Stimulated activated CD4-positive, alpha-beta T cell treated with anti-CD3 and anti-CD28 coated beads, Interleukin-4, amount 100 ng/mL, for 1 hour (primary cell): ENCODE results near the gene NBEA.

Source experiments
- DNase-seq: peaks from one replicate; pipeline ENCODE4 v3.0.0-alpha.2; 2020

The NBEA gene

DNA sequence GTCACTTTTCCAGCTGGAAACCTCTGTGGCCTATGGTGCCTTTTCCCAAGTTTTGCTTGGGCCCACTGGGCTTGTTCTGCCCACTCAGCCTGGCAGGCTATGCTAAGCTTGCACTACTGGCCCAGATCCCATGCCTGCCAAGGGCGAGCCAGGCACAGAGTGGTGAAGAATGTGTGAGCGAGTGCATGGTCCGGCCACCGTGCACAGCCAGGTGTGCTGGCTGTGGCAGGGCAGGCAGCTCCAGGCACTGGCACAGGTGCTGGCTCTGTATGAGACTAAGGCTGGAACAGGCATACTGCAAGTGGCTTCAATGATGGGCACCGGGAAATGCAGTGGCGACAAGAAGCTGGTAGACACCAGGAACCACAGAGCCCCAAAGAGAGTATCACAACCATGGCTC, 584.5 kb downstream of the NBEA start:
- no peak for DNase-seq

GRCh38 chr13:35527451-35527850, 585.4 kb downstream of the NBEA start:
- no peak for DNase-seq

DNA sequence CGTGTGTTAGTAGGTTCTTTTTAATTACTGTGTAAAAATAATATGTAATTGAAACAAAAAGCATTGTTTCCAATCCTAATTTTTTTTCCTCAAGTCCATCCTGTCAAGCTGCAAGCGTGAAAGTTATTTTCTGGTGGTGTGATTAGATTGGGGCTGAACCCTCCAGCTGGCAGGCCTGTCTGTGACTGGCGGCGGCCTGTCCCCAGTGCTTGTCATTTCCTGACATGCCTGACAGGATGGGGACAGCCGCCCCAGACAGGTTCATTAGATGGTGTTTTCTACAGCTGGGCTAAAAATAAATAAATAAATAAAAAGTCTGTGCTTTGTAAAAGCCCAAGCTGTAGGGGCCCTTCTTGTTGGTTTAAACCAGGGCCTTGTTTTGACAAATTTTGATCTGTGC, 588.1 kb downstream of the NBEA start:
- DNase-seq = no peak

- no peak for DNase-seq
Measured at GRCh38 chr13:35530581-35530980, 588.5 kb downstream of the NBEA start.

- DNase-seq = no peak
Measured at GRCh38 chr13:35531526-35531925, 589.5 kb downstream of the NBEA start.

GRCh38 chr13:35534343-35534742, 592.3 kb downstream of the NBEA start:
- no peak for DNase-seq

DNA sequence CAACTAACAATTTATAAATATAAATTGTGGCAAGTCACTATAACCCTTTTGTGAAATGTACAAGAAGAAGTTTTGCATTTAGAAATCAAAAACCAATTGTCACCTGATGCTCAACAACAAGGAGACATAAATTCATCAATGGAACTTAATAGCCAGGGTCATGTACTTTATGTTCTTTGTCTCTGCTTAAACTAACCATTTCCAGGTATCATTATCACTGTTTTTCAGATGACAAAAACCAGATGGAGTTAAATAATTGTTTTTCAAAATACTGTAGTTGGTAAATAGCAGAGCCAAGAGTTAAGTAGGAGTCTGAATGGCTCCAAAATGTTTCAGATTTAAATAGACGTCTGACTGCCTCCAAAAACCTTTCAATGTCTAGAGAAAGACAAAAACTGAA, 606.7 kb downstream of the NBEA start:
- no peak for DNase-seq

GRCh38 chr13:35549481-35549880, 607.4 kb downstream of the NBEA start:
- no peak for DNase-seq

DNA sequence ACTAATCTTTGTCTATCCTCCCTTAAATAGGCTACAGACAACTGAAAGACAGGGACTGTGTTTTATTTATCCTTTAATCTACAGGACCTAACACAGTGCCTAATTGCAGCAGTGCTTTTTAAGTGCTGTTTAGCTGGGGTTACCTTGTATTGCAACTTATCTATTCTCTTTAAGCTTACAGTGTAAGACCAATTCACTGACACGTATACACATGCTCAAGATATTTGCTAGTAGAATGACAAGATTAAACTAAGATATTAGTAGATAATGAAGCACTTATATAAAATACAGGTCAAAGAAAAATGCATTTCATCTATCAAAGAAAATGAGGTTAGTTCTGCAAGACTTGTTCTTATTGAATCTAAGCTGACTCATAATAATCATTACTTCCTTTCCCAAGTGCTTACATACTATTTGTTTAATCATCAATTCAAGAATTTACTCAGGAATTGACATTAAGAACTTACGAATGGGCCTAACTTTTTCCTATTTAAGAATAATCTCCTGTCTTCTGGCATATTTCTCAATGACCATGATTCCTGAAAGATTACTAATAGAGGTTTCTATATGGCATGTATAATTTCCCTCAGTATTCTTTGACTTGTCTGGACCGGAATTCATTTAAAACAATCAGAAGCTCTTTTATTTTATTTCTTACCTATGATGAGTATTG, 610.2 kb downstream of the NBEA start:
- no peak for DNase-seq

- no peak for DNase-seq
Measured at GRCh38 chr13:35554972-35555623, 613.0 kb downstream of the NBEA start.

DNA sequence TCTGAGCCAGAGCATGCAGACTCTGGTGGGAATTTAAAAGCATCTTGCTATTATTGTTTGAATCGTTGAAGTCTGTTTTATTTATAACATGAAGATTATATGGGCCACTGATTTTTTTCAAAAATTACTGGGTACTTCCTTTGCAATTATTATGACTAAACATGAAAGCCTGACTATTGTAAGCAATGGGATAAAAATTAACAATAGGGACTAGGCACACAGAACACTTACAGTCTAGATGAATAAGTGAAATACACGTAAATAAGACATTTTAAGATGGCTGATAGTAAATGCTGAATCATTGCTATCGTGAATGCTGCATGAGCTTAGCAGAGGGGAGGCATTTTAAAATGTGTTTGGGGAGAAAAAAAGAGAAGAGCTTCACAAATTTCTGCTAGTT, 615.4 kb downstream of the NBEA start:
- DNase-seq = no peak

- no peak for DNase-seq
Measured at GRCh38 chr13:35561540-35561939, 619.5 kb downstream of the NBEA start.

DNA sequence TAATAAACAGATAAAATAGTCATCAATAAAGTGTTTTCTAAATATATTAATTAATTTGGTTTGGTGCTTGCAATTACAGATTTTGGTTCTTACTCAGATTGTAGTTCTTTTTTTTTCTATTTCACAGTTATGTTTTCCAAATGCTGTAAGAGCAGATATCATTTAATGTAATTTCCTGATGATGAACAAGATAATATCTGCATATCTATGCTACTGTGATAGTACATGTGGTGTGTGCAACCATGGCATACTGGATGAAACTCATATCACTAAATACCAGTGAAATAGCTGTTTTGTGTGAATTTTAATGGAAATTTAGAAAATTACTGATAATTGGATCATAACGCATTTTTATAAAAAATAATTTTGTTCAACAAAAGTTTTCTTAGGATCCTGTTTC, 623.2 kb downstream of the NBEA start:
- DNase-seq = no peak

GRCh38 chr13:35566340-35566739, 624.3 kb downstream of the NBEA start:
- DNase-seq = no peak

DNA sequence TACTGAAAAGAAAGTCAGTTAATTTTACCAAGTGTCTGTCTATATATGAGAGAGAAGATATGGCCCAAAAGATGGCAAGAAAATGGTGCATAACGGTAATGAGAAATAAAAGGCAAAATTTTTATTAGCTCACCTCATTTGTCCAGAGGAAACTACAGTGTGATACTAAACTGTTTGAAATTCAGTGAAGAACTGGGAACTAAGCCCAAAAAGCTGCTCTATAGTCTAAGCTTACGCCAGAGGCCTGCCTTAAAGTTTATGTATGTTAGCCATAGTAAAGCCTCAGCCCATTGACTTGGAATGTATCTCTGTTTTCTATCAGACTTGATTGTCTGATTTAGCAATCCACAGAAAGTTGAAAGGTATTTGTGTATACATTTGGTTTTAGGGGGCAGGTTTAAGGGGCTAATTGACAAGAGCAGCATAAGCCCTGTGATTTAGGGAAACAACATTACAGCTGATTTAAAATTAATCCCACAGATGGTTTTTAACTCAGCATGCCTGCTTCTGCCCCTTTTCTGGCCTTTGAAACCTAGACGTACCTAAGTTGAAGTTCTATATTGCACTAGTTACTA, 625.4 kb downstream of the NBEA start:
- no peak for DNase-seq

DNA sequence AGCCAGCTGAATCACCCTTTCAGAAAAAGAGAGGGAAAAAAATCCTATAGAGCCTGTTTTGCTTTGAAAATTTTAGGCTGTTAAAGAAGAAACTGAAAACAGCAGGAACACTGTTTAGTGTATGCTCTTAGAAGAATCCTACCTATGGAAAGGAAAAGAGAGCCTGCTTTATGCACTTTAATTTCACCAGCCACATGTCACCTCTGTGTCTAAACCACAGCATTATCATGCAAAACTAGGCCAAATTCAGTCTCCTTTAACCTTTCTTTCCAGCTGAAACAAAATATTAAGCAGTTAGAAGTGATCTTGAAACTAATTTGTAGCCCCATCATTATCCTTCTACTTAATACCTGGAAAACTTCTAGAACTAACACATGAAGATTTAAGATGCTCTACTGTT, 631.6 kb downstream of the NBEA start:
- no peak for DNase-seq

GRCh38 chr13:35592457-35592856, 650.4 kb downstream of the NBEA start:
- DNase-seq = no peak

DNA sequence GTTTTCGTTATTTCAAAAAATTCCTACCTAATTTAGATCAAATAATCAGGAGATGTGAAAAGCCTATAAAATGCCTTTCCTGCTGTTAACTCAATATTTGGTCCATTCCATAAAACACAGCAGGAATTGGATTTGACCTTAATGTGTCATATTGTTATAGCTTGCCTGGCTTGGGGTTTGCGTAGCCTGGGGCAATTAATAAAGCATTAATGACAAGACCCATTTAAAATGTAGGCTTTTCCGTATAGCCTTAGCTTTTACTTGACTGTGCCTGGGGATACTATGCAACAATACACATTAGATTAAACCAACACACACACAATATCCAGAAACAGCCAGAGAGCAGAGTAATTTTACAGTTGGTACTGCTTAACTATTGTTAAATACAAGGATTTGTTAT, 651.6 kb downstream of the NBEA start:
- no peak for DNase-seq

GRCh38 chr13:35594096-35594495, 652.0 kb downstream of the NBEA start:
- DNase-seq = no peak

GRCh38 chr13:35595181-35595580, 653.1 kb downstream of the NBEA start:
- no peak for DNase-seq

DNA sequence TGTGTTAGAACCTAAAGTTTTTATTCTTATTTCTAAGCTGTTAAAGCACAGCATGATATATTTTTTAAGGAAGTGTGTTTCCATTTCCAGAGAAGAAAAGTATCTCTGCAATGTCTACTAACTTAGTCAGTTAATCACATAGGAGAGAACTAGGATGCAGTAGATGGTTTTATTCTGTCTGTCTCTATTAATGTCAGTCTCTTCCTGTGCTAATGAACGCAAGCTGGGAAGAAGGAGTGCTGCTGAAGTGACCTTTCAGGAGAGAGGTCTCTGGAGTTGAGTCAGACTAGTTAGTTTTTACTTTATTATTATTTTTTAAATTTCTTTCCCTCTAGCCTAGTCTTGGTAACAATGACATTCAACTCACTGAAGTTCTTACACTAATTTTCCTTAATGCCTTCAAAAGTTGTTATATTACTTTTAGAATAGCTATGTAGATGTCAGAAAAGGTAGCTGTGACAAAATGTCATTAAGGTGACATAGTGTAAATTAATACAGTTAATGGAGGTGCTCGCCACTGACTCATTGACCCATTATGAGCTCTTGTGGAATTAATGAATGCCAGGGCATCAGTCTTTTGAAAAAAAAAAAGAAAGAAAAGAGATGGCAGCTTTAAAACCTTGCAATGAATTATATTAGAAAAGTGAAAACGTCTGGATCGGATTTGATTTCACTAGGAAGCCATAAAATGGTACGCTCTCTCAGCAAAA, 654.4 kb downstream of the NBEA start:
- DNase-seq = no peak

GRCh38 chr13:35597451-35597850, 655.4 kb downstream of the NBEA start:
- DNase-seq = no peak

DNA sequence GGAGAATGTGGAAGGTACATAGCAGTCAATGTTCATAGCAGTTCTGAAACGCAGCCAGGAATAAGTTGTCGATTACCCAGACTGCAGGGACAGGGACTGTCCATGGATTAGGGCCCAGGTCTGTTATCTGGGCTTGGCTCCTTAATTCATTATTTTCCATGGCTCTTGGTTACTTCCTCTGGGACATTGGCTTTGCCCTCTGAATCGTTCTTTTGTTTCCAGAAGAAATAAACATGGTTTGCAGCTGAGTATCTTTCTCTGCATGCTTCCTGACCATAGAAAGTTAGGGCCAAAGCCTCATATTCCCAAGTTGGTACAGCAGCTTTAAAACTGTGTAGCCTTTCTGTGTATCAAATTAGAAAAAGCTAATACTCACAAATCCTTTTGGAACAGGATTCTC, 656.2 kb downstream of the NBEA start:
- no peak for DNase-seq

- no peak for DNase-seq
Measured at GRCh38 chr13:35598790-35599369, 656.8 kb downstream of the NBEA start.
